RCC 7860 (cell line): ENCODE data around the gene ASGR1.
"Not testable (repeated sequence)": the region's sequence is repeated elsewhere in the genome, so short reads cannot be mapped to it uniquely, and the experiment has no call there.

Experiments used
- DNase-seq: peaks from one replicate; pipeline ENCODE4 v3.0.0-alpha.2; 2015; ENCODE audit warnings: low spot score
- FAIRE-seq: peaks from 2 replicates; lab custom pipeline; 2012; peaks lifted over from hg19 to GRCh38; lab: Jason Lieb, UNC

ASGR1 gene

DNA sequence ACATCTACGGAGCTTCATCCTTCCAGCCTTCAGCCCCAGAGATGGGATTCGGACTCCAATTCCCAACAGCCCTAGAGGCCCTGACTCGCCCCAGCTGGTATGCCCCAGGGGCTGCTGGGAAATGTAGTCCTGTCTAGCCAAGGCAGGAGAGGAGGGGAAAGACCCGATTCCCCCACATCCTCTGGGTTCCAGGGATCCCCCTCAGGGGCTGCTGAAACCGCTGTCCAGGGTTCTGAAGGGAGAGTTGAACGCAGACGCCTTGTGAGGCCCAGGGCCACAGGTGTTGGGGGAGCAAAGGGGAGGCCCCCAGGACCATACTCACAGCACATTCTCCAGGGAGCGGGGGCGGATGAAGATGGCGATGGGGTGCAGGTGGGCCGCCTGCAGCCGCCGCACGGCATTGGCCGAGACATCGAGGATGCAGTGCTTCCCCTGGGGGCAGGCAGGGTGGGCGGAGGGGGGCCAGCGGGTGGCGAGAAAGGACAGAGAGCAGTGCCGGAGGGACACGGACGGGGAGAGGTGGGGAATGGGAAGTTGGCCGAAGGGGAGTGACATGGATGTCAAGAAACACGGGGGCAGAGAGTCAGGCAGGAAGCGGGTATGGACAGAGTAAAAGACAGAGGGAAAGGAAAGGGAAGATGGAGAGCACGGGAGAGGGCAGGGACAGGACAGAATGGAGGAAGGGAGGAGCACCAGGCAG, 12.6 kb upstream of the ASGR1 start:
- no peak for FAIRE-seq
- DNase-seq, result no peak

- FAIRE-seq, result no peak
- DNase-seq, result no peak
These were observed 11.9 kb upstream of the ASGR1 start for GRCh38 chr17:7191069-7191468.

DNA sequence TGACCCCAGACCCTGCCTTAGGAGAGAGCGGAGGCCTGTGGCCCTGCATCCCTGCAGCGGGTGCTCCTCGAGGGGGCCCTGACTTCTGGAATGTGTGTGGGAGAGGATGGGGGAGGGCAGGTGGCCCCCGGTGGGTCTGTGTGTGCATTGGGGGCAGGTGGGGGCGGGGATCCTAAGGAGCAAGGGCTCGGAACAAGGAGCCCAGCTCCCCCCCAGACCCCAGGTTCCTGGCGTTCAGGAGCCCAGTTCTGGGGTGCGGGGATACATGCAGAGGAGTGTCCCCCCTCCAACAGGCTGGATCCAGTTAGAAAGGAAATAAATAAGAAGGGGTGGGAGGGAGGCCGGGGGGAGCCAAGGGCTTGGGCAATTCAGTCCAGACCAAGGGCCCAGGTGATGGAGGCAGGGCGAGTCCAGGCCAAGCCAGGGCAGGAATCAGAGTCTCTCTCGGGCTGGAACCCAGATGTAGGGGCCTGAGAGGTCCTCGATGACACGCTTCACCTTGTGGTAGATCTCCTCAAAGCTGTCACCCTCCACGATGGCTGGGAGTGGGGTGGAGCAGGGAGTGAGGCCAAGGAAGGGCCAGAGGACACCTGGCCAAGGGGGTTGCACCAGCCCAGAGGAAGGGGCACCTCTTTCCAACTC, 11.2 kb upstream of the ASGR1 start:
- no peak for DNase-seq
- FAIRE-seq, result no peak

GRCh38 chr17:7186241-7186640, 7.1 kb upstream of the ASGR1 start:
- no peak for FAIRE-seq

DNA sequence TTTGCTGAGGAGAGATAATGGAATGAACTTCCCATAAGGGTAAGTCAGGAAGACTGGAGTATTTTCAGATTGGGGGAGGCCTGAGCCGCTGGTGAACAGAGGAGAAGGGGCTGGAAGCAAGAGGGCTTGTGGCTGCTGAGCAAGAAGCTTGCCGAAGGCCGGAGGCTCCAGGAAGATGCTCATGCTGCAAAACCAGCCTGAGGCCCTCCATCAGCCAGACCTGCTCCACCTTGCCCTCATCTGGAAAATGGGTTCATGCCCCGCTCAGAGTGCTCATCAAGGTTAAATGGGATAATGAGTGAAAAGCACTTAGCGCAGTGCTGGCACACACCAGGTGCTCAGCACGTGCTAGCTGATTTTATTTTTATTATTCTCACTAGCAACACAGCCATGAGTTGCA, 5.5 kb upstream of the ASGR1 start:
- DNase-seq, result no peak
- no peak for FAIRE-seq

More at GRCh38 chr17:7186241-7186640, 7.1 kb upstream of the ASGR1 start:
- no peak for DNase-seq

GRCh38 chr17:7184091-7184488, 4.9 kb upstream of the ASGR1 start:
- DNase-seq, result peak; percentile 74
- FAIRE-seq, result peak; percentile 75

DNA sequence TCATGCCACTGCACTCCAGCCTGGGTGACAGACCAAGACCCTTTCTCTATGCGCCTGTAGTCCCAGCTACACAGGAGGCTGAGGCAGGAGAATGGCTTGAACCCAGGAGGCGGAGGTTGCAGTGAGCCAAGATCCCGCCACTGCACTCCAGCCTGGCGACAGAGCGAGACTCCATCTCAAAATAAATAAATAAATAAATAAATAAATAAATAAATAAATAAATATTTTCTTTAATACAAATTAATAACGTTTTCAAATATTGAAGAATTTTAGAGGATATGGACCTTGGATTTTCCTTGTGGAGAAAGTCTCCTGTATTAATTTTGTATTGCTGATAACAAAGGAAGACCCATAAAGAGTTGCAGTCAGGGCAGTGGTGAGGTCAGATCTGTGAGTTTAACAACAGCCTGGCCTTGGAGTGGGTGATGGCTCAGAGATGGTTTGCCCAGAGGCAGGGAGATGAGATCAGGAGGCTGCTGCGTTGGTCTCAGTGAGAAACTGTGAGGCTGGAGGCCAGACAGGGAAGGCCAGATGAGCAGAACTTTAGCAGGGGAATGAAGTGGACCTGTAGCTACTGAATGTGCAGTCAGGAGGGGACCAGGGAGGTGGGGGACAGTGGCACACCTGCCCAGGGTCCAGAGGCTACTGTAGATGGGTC, 4.4 kb upstream of the ASGR1 start:
- no peak for DNase-seq
- no peak for FAIRE-seq

DNA sequence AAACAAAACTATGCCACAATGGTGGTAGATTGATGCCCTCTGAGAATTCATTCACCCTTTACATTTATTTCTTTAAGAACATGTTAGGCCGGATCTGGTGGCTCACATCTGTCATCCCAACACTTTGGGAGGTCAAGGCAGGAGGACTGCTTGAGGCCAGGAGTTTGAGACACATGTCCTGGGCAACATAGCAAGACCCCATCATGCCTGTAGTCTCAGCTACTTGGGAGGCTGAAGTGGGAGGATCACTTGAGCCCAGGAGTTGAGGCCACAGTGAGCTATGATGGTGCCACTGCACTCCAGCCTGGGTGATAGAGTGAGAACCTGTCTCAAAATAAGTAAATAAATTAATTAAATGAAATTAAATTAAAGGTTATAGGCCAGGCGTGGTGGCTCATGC, 2.9 kb upstream of the ASGR1 start:
- DNase-seq, FAIRE-seq: not testable (repeated sequence)

DNA sequence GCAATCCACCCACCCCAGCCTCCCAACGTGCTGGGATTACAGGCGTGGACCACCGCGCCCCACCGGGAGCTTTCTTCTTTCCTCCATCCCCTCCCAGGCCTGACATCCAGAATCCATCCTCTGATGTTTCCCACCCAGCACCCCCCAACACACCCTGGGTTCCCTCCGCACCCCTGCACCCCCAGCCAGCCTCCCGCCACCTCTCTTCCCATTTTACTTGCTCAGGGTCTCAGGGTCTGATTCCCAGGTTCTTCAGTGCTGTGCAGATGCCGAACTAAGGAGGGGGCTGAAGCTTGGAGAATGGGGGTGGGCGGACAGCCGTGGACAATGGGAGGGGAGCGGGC, 225 bp downstream of the ASGR1 start:
- FAIRE-seq, result no peak

DNA sequence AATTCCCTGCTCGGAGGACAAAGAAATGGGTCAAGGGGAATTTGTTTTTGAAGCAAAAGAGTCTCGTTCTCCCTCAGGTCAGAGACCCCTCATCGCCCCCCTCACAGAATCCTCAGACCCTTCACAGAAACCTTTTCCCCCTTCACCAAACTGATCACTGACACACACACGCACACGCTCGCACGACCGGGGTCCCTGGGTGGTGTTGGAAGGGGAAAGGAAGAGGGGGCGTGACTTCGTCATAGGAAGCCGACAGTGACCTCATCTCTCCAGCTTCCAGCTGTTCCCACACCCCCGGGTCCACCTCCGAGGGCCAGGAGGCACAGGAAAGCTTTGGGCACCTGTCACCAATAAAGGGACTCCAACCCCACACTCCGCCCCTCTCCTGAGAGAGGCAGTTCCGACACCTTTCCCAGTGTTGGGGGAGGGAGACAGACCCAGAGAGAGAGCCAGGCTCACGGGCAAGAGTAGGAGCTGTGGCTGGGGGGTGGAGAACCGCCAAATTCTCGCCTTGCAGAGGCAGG, 1.2 kb downstream of the ASGR1 start:
- FAIRE-seq (no peak), DNase-seq (no peak)

More for the DNA sequence above, 225 bp downstream of the ASGR1 start:
- no peak for DNase-seq

- DNase-seq, result no peak
- FAIRE-seq, result no peak
These were observed 1.8 kb downstream of the ASGR1 start for GRCh38 chr17:7177191-7177953.

DNA sequence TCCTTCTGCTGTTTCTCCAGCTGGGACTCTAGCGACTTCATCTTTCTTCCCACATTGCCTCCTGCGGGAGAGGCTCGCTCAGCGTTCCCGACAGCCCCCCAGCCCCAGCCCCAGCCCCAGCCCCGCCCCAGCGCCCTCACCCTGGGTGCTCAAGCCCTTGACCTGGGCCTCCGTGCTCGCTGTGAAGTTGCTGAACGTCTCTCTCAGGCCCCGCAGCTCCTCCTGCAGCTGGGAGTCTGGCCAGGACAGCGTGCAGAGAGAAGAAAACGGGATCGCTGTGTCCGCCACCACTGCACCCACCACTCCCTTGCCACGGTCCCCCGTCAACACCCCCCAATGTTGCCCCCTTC, 2.4 kb downstream of the ASGR1 start:
- DNase-seq, result no peak
- no peak for FAIRE-seq

DNA sequence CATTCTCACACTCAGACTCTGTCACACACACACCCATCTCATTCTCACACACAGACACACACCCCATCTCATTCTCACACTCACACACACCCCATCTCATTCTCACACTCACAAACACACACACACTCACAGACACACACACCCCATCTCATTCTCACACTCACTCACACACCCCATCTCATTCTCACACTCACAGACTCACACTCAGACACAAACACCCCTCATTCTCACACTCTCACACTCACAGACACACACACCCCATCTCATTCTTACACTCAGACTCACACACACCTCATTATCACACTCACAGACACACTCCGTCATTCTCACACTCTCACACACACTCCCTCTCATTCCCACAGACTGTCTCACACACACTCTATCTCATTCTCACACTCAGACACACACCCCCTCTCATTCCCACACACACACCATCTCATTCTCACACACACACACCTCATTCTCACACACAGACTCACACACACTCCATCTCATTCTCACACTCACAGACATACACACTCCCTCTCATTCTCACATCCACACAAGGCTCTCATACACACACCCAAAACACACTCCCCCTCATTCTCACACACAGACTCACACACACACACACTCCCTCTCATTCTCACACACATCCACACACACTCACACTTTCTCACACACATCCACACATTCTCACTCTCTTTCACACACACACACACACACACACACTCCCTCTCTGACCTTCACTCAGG, 2.9 kb downstream of the ASGR1 start:
- DNase-seq (no peak), FAIRE-seq (no peak)

DNA sequence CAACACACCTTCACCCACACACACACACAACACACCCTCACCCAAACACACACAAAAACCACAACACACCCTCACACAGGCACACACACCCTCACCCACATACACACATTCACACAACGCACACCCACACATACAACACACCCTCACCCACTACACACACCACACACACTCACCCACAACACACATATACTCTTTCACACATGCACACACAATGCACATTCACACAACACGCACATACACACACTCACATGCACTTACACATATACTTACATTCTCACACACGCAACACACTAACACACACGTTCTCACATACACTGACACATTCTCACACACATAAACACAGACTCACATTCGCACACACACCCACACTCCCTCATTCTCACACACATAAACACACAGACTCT, 3.8 kb downstream of the ASGR1 start:
- DNase-seq (no peak), FAIRE-seq (no peak)

- no peak for FAIRE-seq
- no peak for DNase-seq
These were observed 4.4 kb downstream of the ASGR1 start for GRCh38 chr17:7174603-7175326.

DNA sequence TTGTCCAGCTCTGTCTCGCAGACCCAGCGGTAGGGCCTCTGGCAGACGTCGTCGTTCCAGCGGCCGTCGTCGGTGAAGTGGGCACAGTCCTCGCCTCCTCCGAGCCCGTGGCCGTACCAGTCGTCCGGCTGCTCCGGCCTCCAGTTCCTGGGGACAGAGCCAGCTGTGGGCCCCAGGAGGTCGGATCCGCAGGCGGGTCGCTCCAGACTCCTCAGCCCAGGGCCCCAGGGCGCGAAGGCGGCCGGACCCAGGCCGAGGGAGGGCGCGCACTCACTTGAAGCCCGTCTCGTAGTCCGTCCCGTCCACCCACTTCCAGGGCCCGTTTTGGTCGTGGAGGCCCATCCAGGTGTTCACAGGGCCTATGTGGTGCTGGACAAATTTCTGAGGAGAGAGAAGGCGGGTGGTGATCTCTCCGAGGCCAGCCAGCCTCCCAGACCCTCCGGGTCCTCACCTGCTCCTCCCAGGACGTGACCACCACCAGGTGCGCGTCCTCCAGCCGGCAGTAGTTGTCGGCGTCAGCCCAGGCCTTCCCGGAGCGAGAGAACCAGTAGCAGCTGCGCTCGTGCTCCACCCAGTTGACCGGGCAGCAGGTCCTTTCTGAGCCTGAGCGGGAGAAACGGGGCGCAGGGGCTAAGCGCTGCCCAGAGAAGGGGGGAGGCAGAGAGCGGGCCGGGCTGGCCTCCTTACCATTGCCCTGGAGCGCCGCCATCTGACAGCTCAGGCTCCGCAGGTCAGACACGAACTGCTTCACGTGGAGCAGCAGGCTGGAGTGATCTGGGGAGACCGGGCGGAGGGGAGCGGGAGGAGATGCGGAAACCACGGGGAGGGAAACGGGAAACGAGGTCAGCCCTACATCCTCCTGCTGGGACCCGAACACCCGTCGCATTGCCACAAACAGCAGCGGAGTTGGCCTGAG, 5.2 kb downstream of the ASGR1 start:
- DNase-seq (no peak), FAIRE-seq (no peak)

DNA sequence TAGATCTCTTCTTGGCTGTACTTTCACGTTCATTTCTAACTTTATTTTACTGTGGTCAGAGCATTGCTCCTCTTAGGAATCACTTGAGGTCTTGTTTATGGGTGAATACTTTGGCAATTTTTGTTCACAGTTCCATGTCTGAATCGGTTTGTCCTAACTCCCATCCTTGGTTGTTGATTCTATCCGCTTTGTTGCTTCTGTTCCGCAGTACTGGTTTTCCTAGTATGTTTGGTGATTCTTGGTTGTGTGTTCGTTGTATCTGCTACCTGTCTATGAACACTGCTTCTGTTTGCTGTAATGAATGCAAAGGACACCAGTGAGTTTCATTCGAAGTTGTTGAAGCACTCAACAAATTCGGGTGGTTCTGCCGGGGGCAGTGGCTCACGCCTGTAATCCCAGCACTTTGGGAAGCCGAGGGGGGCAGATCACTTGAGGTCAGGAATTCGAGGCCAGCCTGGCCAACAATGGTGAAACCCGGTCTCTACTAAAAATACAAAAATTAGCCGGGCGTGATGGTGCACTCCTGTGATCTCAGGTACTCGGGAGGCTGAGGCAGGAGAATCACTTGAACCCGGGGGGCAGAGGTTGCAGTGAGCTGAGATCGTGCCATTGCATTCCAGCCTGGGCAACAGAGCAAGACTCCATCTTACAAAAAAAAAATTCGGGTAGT, 6.5 kb downstream of the ASGR1 start:
- not testable (repeated sequence) for FAIRE-seq, DNase-seq

- FAIRE-seq, DNase-seq: not testable (repeated sequence)
These were observed 9.6 kb downstream of the ASGR1 start for GRCh38 chr17:7169565-7169908.
